ENCODE data around the gene B3GNT7. TPM values are rescaled to one million over a fixed set of nuclear protein-coding genes. Genes with fewer than 3 reads are reported as not detected.

The B3GNT7 gene
- polyA plus RNA-seq, 1 donor from 2014 or later, result 0.67 TPM

GRCh38 chr2:231450548-231450989 is 55.1 kb downstream of the B3GNT7 start:
- H3K4me2 ChIP-seq (ENCODE audit: low read length), result no peak overlapping the region
- no peaks in the 10 kb centered on the region for H4K20me1 ChIP-seq (ENCODE audit: insufficient read depth)

More at GRCh38 chr2:231450548-231450989, 55.1 kb downstream of the B3GNT7 start:
- no peaks in the 10 kb centered on the region for H3K79me2 ChIP-seq (replicated peaks; ENCODE audit: insufficient read depth, low read length)
- no peaks in the 10 kb centered on the region for H3K9me3 ChIP-seq (ENCODE audit: low read length)
- H3K9me2 ChIP-seq (ENCODE audit: insufficient read depth, low read length), result no peaks in the 10 kb centered on the region
- H2AFZ ChIP-seq (ENCODE audit: low read depth, low read length), result no peak overlapping the region
- TF ChIP-seq MXI1 (conservative IDR thresholded peaks at IDR 0.05; ENCODE audit: poor library complexity, severe bottlenecking) (no peak), POLR2AphosphoS5 (IDR thresholded peaks at IDR 0.05) (no peak), EP300 (conservative IDR thresholded peaks at IDR 0.05; ENCODE audit: poor library complexity, severe bottlenecking) (no peak), SMC3 (conservative IDR thresholded peaks at IDR 0.05; ENCODE audit: poor library complexity) (no peak), CTCF (IDR thresholded peaks at IDR 0.05; ENCODE audit: poor library complexity, severe bottlenecking) (no peak), REST (IDR thresholded peaks at IDR 0.05; ENCODE audit: borderline replicate concordance) (no peak), RAD21 (conservative IDR thresholded peaks at IDR 0.05) (no peak), EZH2 (IDR thresholded peaks at IDR 0.05; ENCODE audit: borderline replicate concordance, insufficient read depth, low read length, poor library complexity, severe bottlenecking) (no peak), TAF1 (IDR thresholded peaks at IDR 0.05; ENCODE audit: low read depth) (no peak)
- H3K27me3 ChIP-seq (ENCODE audit: insufficient read depth, low read depth, low read length), result no peaks in the 10 kb centered on the region
- H3K9ac ChIP-seq (ENCODE audit: low read length), result no peak overlapping the region
- no peaks in the 10 kb centered on the region for H3K36me3 ChIP-seq (ENCODE audit: insufficient read depth, low read length)
- no peak overlapping the region for H3K27ac ChIP-seq (ENCODE audit: low read length)
- no peaks in the 10 kb centered on the region for H3F3A ChIP-seq (ENCODE audit: insufficient read depth, low read length, poor library complexity, severe bottlenecking)
- H3K4me3 ChIP-seq (ENCODE audit: low read length), result no peak overlapping the region

Small RNA genes within 50 kb of the gene (small RNA-seq; reads per million reads assigned to genes)
- gene MIR4777, result 0 to 0.97 (median 0) reads per million in 3 experiments

Other genes starting within 250 kb of the B3GNT7 start
- 12.5 and 13.9 TPM in 2 replicates for gene ARMC9, start 197.1 kb upstream of the B3GNT7 start, polyA plus RNA-seq
- gene NCL, start 68.8 kb downstream of the B3GNT7 start, polyA plus RNA-seq, result 99.8 and 101 TPM in 2 replicates
- not detected in 2 replicates for gene NMUR1, start 134.7 kb downstream of the B3GNT7 start, polyA plus RNA-seq
- gene TEX44, start 197.2 kb downstream of the B3GNT7 start, polyA plus RNA-seq, result not detected in 2 replicates